Tibial nerve (tissue), 3 donors: Measurements from ENCODE around the gene RGS5.
"Not testable (repeated sequence)": the region's sequence is repeated elsewhere in the genome, so short reads cannot be mapped to it uniquely, and the experiment has no call there.

Source experiments
- POLR2A ChIP-seq, 2 donors: fragments of 450-650 bp; IDR thresholded peaks; one replicate each; pipeline ENCODE4 v1.6.1; 2017; ENCODE audit warnings: antibody characterized with exemption in 2 of 2, mild to moderate bottlenecking in 2 of 2, moderate library complexity in 2 of 2
- TF ChIP-seq, protein P1 (sequence below), 5 experiments: fragments of 200-600 bp in 3 of 5; fragments of 450-650 bp in 2 of 5; sonication (generic) in 3 of 5; IDR thresholded peaks; one replicate each; pipeline ENCODE4 v1.5.1; 2016 to 2019; ENCODE audit warnings: antibody characterized with exemption in 5 of 5, mild to moderate bottlenecking in 3 of 5, moderate library complexity in 2 of 5

DNA sequence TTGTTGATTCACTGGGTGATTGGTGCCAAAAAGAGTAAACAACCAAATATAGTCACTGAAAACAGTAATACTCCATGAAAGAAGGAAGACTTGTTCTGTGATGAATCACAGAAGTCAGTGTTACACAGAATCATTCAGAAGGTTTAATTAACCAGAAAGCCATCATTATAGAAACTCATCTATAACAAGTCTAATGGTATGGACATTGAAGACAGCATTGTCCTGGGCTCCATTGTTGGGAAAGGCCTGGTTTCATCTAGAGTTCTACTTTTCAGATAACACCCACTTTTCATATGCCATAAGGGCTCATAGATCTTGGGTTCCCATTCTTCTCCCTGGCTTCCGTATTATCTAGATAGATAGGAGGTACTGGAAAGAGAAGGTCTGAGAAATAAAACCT is 41.9 kb upstream of the RGS5 start:
- TF ChIP-seq POLR2A (IDR thresholded peaks at IDR 0.05): not testable (repeated sequence)
- TF ChIP-seq, protein P1, sequence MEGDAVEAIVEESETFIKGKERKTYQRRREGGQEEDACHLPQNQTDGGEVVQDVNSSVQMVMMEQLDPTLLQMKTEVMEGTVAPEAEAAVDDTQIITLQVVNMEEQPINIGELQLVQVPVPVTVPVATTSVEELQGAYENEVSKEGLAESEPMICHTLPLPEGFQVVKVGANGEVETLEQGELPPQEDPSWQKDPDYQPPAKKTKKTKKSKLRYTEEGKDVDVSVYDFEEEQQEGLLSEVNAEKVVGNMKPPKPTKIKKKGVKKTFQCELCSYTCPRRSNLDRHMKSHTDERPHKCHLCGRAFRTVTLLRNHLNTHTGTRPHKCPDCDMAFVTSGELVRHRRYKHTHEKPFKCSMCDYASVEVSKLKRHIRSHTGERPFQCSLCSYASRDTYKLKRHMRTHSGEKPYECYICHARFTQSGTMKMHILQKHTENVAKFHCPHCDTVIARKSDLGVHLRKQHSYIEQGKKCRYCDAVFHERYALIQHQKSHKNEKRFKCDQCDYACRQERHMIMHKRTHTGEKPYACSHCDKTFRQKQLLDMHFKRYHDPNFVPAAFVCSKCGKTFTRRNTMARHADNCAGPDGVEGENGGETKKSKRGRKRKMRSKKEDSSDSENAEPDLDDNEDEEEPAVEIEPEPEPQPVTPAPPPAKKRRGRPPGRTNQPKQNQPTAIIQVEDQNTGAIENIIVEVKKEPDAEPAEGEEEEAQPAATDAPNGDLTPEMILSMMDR (IDR thresholded peaks at IDR 0.05): not testable (repeated sequence)
